IgD-negative memory B cell (primary cell): ENCODE results near the gene RIN3. TPM values are rescaled to one million over a fixed set of nuclear protein-coding genes. Genes with fewer than 3 reads are reported as not detected.

ENCODE experiments used
- H3K27ac Mint-ChIP-seq, 3 donors: one replicate each; pipeline ENCODE4 v1.8.0; 2020 to 2022; ENCODE audit warnings: mild to moderate bottlenecking in 3 of 3, mixed read lengths in 3 of 3, moderate library complexity in 1 of 3
- H3K27me3 Mint-ChIP-seq: one replicate; pipeline ENCODE4 v1.8.0; 2021; ENCODE audit warnings: mixed read lengths
- H3K36me3 Mint-ChIP-seq: one replicate; pipeline ENCODE4 v1.8.0; 2020; ENCODE audit warnings: mild to moderate bottlenecking, mixed read lengths
- H3K4me1 Mint-ChIP-seq, 3 donors: one replicate each; pipeline ENCODE4 v1.8.0; 2020 to 2022; ENCODE audit warnings: mixed read lengths in 3 of 3, mild to moderate bottlenecking in 1 of 3
- H3K4me3 Mint-ChIP-seq, 4 donors: one replicate each; pipeline ENCODE4 v1.8.0; 2020 to 2022; ENCODE audit warnings: mild to moderate bottlenecking in 4 of 4, mixed read lengths in 4 of 4, moderate library complexity in 3 of 4
- H3K9me3 Mint-ChIP-seq, 3 donors: one replicate each; pipeline ENCODE4 v1.8.0; 2020 to 2021; ENCODE audit warnings: mixed read lengths in 3 of 3, mild to moderate bottlenecking in 1 of 3
- polyA plus RNA-seq: library from polyadenylated mRNA; unstranded; fragments of 300-500 nt; fragmentation: Illumina TruSeq; gene quantifications from one replicate; pipeline ENCODE4 v1.2.3, GENCODE V29; 2021

The RIN3 gene
- polyA plus RNA-seq, 1 donor from 2014 or later: 29.4 TPM

- no peaks in the 10 kb centered on the region for H3K27me3 Mint-ChIP-seq
- no peak overlapping the region for H3K4me3 Mint-ChIP-seq
- H3K36me3 Mint-ChIP-seq: peaks cover 15% of the 10 kb centered on the region
- no peak overlapping the region for H3K27ac Mint-ChIP-seq
- no peaks in the 10 kb centered on the region for H3K9me3 Mint-ChIP-seq
- peaks cover 0 to 2% (median 0%) of the 10 kb centered on the region in 3 donors for H3K4me1 Mint-ChIP-seq
Observed at GRCh38 chr14:92716131-92716530, 202.6 kb downstream of the RIN3 start.

GRCh38 chr14:92717571-92718042, 204.0 kb downstream of the RIN3 start:
- Mint-ChIP-seq H3K27ac (peak overlapping the region in 1 of 3 donors; percentile 5), H3K36me3 (peaks cover 16% of the 10 kb centered on the region), H3K4me1 (peaks cover under 1 to 7% (median 7%) of the 10 kb centered on the region in 3 donors), H3K9me3 (no peaks in the 10 kb centered on the region), H3K27me3 (no peaks in the 10 kb centered on the region), H3K4me3 (no peak overlapping the region)

- no peak overlapping the region for H3K4me3 Mint-ChIP-seq
- peaks cover 5 to 12% (median 7%) of the 10 kb centered on the region in 3 donors for H3K4me1 Mint-ChIP-seq
- H3K9me3 Mint-ChIP-seq: no peaks in the 10 kb centered on the region
- peaks cover 16% of the 10 kb centered on the region for H3K36me3 Mint-ChIP-seq
- peak overlapping the region in 1 of 3 donors; percentile 82 for H3K27ac Mint-ChIP-seq
- no peaks in the 10 kb centered on the region for H3K27me3 Mint-ChIP-seq
Observed at GRCh38 chr14:92718664-92719063, 205.1 kb downstream of the RIN3 start.

GRCh38 chr14:92719421-92719820, 205.8 kb downstream of the RIN3 start:
- no peaks in the 10 kb centered on the region for H3K9me3 Mint-ChIP-seq
- peaks cover 5 to 12% (median 7%) of the 10 kb centered on the region in 3 donors for H3K4me1 Mint-ChIP-seq
- H3K27me3 Mint-ChIP-seq: no peaks in the 10 kb centered on the region
- no peak overlapping the region for H3K27ac Mint-ChIP-seq
- H3K36me3 Mint-ChIP-seq: peaks cover 19% of the 10 kb centered on the region
- H3K4me3 Mint-ChIP-seq: no peak overlapping the region

GRCh38 chr14:92719890-92720323, 206.3 kb downstream of the RIN3 start:
- no peak overlapping the region for H3K4me3 Mint-ChIP-seq
- H3K27me3 Mint-ChIP-seq: no peaks in the 10 kb centered on the region
- H3K4me1 Mint-ChIP-seq: peaks cover 5 to 11% (median 7%) of the 10 kb centered on the region in 3 donors
- no peaks in the 10 kb centered on the region for H3K9me3 Mint-ChIP-seq
- peak overlapping the region in 1 of 3 donors; percentile 53 for H3K27ac Mint-ChIP-seq
- peaks cover 18% of the 10 kb centered on the region for H3K36me3 Mint-ChIP-seq

- H3K27ac Mint-ChIP-seq: no peak overlapping the region
- no peaks in the 10 kb centered on the region for H3K27me3 Mint-ChIP-seq
- peak overlapping the region in 1 of 4 donors; percentile 59 for H3K4me3 Mint-ChIP-seq
Observed at GRCh38 chr14:92724516-92725340, 211.1 kb downstream of the RIN3 start.

GRCh38 chr14:92726135-92726932, 212.8 kb downstream of the RIN3 start:
- peaks cover 13% of the 10 kb centered on the region for H3K36me3 Mint-ChIP-seq
- peak overlapping the region in 1 of 3 donors; percentile 57 for H3K27ac Mint-ChIP-seq
- no peak overlapping the region for H3K4me3 Mint-ChIP-seq
- H3K4me1 Mint-ChIP-seq: peaks cover 8 to 15% (median 13%) of the 10 kb centered on the region in 3 donors
- no peaks in the 10 kb centered on the region for H3K9me3 Mint-ChIP-seq
- no peaks in the 10 kb centered on the region for H3K27me3 Mint-ChIP-seq

More at GRCh38 chr14:92724516-92725340, 211.1 kb downstream of the RIN3 start:
- Mint-ChIP-seq H3K9me3 (no peaks in the 10 kb centered on the region), H3K4me1 (peaks cover 5 to 13% (median 9%) of the 10 kb centered on the region in 3 donors), H3K36me3 (peaks cover 16% of the 10 kb centered on the region)

GRCh38 chr14:92726933-92727262, 213.3 kb downstream of the RIN3 start:
- H3K36me3 Mint-ChIP-seq: peaks cover 12% of the 10 kb centered on the region
- H3K27me3 Mint-ChIP-seq: no peaks in the 10 kb centered on the region
- no peaks in the 10 kb centered on the region for H3K9me3 Mint-ChIP-seq
- peaks cover 8 to 13% (median 10%) of the 10 kb centered on the region in 3 donors for H3K4me1 Mint-ChIP-seq
- no peak overlapping the region for H3K27ac Mint-ChIP-seq
- no peak overlapping the region for H3K4me3 Mint-ChIP-seq

- Mint-ChIP-seq H3K27ac (no peak overlapping the region), H3K9me3 (no peaks in the 10 kb centered on the region), H3K27me3 (no peaks in the 10 kb centered on the region), H3K4me3 (no peak overlapping the region), H3K36me3 (peaks cover 15% of the 10 kb centered on the region), H3K4me1 (peaks cover 3 to 12% (median 3%) of the 10 kb centered on the region in 3 donors)
Observed at GRCh38 chr14:92728759-92729364, 215.3 kb downstream of the RIN3 start.

GRCh38 chr14:92729634-92730358, 216.2 kb downstream of the RIN3 start:
- no peak overlapping the region for H3K27ac Mint-ChIP-seq
- peaks cover 10% of the 10 kb centered on the region for H3K36me3 Mint-ChIP-seq
- no peaks in the 10 kb centered on the region for H3K27me3 Mint-ChIP-seq
- no peaks in the 10 kb centered on the region for H3K9me3 Mint-ChIP-seq
- peaks cover 3 to 12% (median 3%) of the 10 kb centered on the region in 3 donors for H3K4me1 Mint-ChIP-seq
- H3K4me3 Mint-ChIP-seq: no peak overlapping the region

- Mint-ChIP-seq H3K27ac (no peak overlapping the region), H3K27me3 (peaks cover 1% of the 10 kb centered on the region), H3K36me3 (peaks cover 11% of the 10 kb centered on the region), H3K9me3 (no peaks in the 10 kb centered on the region), H3K4me1 (peaks cover 4 to 14% (median 6%) of the 10 kb centered on the region in 3 donors), H3K4me3 (no peak overlapping the region)
Observed at GRCh38 chr14:92731622-92732115, 218.1 kb downstream of the RIN3 start.

- Mint-ChIP-seq H3K27me3 (peaks cover 1% of the 10 kb centered on the region), H3K4me3 (no peak overlapping the region), H3K36me3 (peaks cover 11% of the 10 kb centered on the region), H3K9me3 (no peaks in the 10 kb centered on the region), H3K27ac (no peak overlapping the region), H3K4me1 (peaks cover 14 to 26% (median 16%) of the 10 kb centered on the region in 3 donors)
Observed at GRCh38 chr14:92733007-92733406, 219.4 kb downstream of the RIN3 start.

GRCh38 chr14:92734618-92735017, 221.0 kb downstream of the RIN3 start:
- H3K4me1 Mint-ChIP-seq: peaks cover 16 to 32% (median 21%) of the 10 kb centered on the region in 3 donors
- no peak overlapping the region for H3K27ac Mint-ChIP-seq
- H3K4me3 Mint-ChIP-seq: no peak overlapping the region
- peaks cover 11% of the 10 kb centered on the region for H3K36me3 Mint-ChIP-seq
- peaks cover 1% of the 10 kb centered on the region for H3K27me3 Mint-ChIP-seq
- no peaks in the 10 kb centered on the region for H3K9me3 Mint-ChIP-seq

- Mint-ChIP-seq H3K36me3 (peaks cover 11% of the 10 kb centered on the region), H3K27ac (no peak overlapping the region), H3K9me3 (no peaks in the 10 kb centered on the region), H3K4me1 (peaks cover 16 to 26% (median 20%) of the 10 kb centered on the region in 3 donors), H3K4me3 (no peak overlapping the region), H3K27me3 (peaks cover 1% of the 10 kb centered on the region)
Observed at GRCh38 chr14:92735344-92735743, 221.8 kb downstream of the RIN3 start.
